Measurements from ENCODE around the gene ELOA2.

ELOA2 gene

GRCh38 chr18:47035156-47035671 is at the start of gene ELOA2:
Gene ELOA2 (minus strand): TSS chr18:47035621. CDS start chr18:47035264, 357 bp downstream.
- no peak within 1 kb of the TSS for H3K4me3 ChIP-seq
- H3K27ac ChIP-seq, result no peak within 1 kb of the TSS
- intact Hi-C loops (cut with DNase I; ENCODE audit: low total_unique reads), result no loop called here
- no peaks in the 10 kb centered on the region for H3K36me3 ChIP-seq
- H3K4me1 ChIP-seq, result no peaks in the 10 kb centered on the region
- H3K9me3 ChIP-seq, result peaks cover 0 to 10% (median 0%) of the 10 kb centered on the region in 3 donors
- DNase-seq, result no peak
- no peak for TF ChIP-seq CTCF (IDR thresholded peaks at IDR 0.05)
- H3K27me3 ChIP-seq, result no peaks in the 10 kb centered on the region

- no peaks in the 10 kb centered on the region for H3K36me3 ChIP-seq
- no peaks in the 10 kb centered on the region for H3K9me3 ChIP-seq
- H3K27ac ChIP-seq, result no peak overlapping the region
- no peaks in the 10 kb centered on the region for H3K27me3 ChIP-seq
- TF ChIP-seq CTCF (IDR thresholded peaks at IDR 0.05), result no peak
- H3K4me1 ChIP-seq, result no peaks in the 10 kb centered on the region
- intact Hi-C loops (cut with DNase I; ENCODE audit: low total_unique reads), result no loop called here
- H3K4me3 ChIP-seq, result no peak overlapping the region
- DNase-seq, result no peak
These were observed 46.2 kb upstream of the ELOA2 start for GRCh38 chr18:47081578-47081977.

- H3K27me3 ChIP-seq, result no peaks in the 10 kb centered on the region
- no peaks in the 10 kb centered on the region for H3K4me1 ChIP-seq
- H3K27ac ChIP-seq, result no peak overlapping the region
- no peak for DNase-seq
- no peak for TF ChIP-seq CTCF (IDR thresholded peaks at IDR 0.05)
- H3K4me3 ChIP-seq, result no peak overlapping the region
- H3K36me3 ChIP-seq, result no peaks in the 10 kb centered on the region
- H3K9me3 ChIP-seq, result no peaks in the 10 kb centered on the region
- intact Hi-C loops (cut with DNase I; ENCODE audit: low total_unique reads), result no loop called here
These were observed 45.5 kb upstream of the ELOA2 start for GRCh38 chr18:47080872-47081271.

GRCh38 chr18:47077111-47077510 is 41.7 kb upstream of the ELOA2 start:
- H3K4me3 ChIP-seq, result no peak overlapping the region
- intact Hi-C loops (cut with DNase I; ENCODE audit: low total_unique reads), result no loop called here
- no peak overlapping the region for H3K27ac ChIP-seq
- no peaks in the 10 kb centered on the region for H3K36me3 ChIP-seq
- TF ChIP-seq CTCF (IDR thresholded peaks at IDR 0.05), result no peak
- H3K27me3 ChIP-seq, result no peaks in the 10 kb centered on the region
- no peaks in the 10 kb centered on the region for H3K9me3 ChIP-seq
- no peak for DNase-seq
- no peaks in the 10 kb centered on the region for H3K4me1 ChIP-seq

- Histone ChIP-seq H3K9me3 (no peaks in the 10 kb centered on the region), H3K36me3 (no peaks in the 10 kb centered on the region), H3K27me3 (no peaks in the 10 kb centered on the region), H3K4me3 (no peak overlapping the region), H3K4me1 (no peaks in the 10 kb centered on the region), H3K27ac (no peak overlapping the region)
- no peak for DNase-seq
- no peak for TF ChIP-seq CTCF (IDR thresholded peaks at IDR 0.05)
- intact Hi-C loops (cut with DNase I; ENCODE audit: low total_unique reads), result no loop called here
These were observed 39.9 kb upstream of the ELOA2 start for GRCh38 chr18:47075098-47075883.

Measured in tibial artery (tissue), 4 donors.